Transverse colon (tissue), 4 donors: ENCODE measurements around the gene ZFX. TPM values are rescaled to one million over a fixed set of nuclear protein-coding genes. Genes with fewer than 3 reads are reported as not detected.
"Not testable (repeated sequence)": the region's sequence is repeated elsewhere in the genome, so short reads cannot be mapped to it uniquely, and the experiment has no call there.

Experiments
- DNase-seq: peaks from one replicate; pipeline ENCODE4 v3.0.0-alpha.2; 2019
- H3K27ac ChIP-seq, 4 donors: fragments of 200-600 bp; sonication (generic); 2 replicates each; pipeline ENCODE4 v1.5.1; 2016 to 2018; ENCODE audit warnings: inconsistent platforms in 4 of 4
- H3K27me3 ChIP-seq: fragments of 200-600 bp; sonication (generic); 2 replicates; pipeline ENCODE4 v1.5.1; 2017; ENCODE audit warnings: inconsistent platforms
- H3K36me3 ChIP-seq, 4 donors: fragments of 200-600 bp; sonication (generic); 2 replicates each; pipeline ENCODE4 v1.5.1; 2017 to 2019; ENCODE audit warnings: inconsistent platforms in 4 of 4
- H3K4me1 ChIP-seq, 4 donors: fragments of 200-600 bp; sonication (generic); 2 replicates each; pipeline ENCODE4 v1.5.1; 2017 to 2020; ENCODE audit warnings: inconsistent platforms in 4 of 4
- H3K4me3 ChIP-seq, 4 donors: fragments of 200-600 bp; sonication (generic); 1 replicate in 1 of 4; 2 replicates in 3 of 4; pipeline versions ENCODE4 v1.5.1 to v1.6.1; 2017 to 2019; ENCODE audit warnings: inconsistent platforms in 4 of 4
- H3K9me3 ChIP-seq, 2 donors: fragments of 200-600 bp; sonication (generic); 2 replicates each; pipeline ENCODE4 v1.5.1; 2017 to 2019; ENCODE audit warnings: inconsistent platforms in 2 of 2
- CTCF ChIP-seq, 5 experiments: fragments of 200-600 bp in 3 of 5; fragments of 450-650 bp in 2 of 5; sonication (generic) in 3 of 5; IDR thresholded peaks; 1 replicate in 2 of 5; 2 replicates in 3 of 5; pipeline ENCODE4 v1.5.1; 2016 to 2017; ENCODE audit warnings: antibody characterized with exemption in 5 of 5, inconsistent platforms in 3 of 5, mild to moderate bottlenecking in 2 of 5, moderate library complexity in 1 of 5
- EP300 ChIP-seq: sonication (generic); formaldehyde crosslinking; IDR thresholded peaks from one replicate; pipeline ENCODE4 v1.6.1; 2017; ENCODE audit warnings: antibody characterized with exemption, low read depth
- POLR2A ChIP-seq: fragments of 450-650 bp; IDR thresholded peaks from one replicate; pipeline ENCODE4 v1.6.1; 2016; ENCODE audit warnings: antibody characterized with exemption, mild to moderate bottlenecking, moderate library complexity
- POLR2AphosphoS5 ChIP-seq, 3 donors: sonication (generic); formaldehyde crosslinking; IDR thresholded peaks; one replicate each; pipeline ENCODE4 v1.6.1; 2016; ENCODE audit warnings: antibody characterized with exemption in 3 of 3
- WGBS, 2 donors: methylation state at CpG; one replicate each; pipeline ENCODE4 v1.1.5; 2018; ENCODE audit warnings: low coverage in 1 of 2; 5-methylcytosine and 5-hydroxymethylcytosine counted together
- in situ Hi-C, 4 donors: fragments of 200-750 bp; cut with MboI; loops; one replicate each; pipeline versions ENCODE4 v1.15.0 to v1.15.1; 2017; ENCODE audit warnings: low sequenced_read_pairs in 3 of 4, low pct_ligation_motif_present in 1 of 4, low pct_unique_long_range_greater_than_20kb in 1 of 4
- intact Hi-C: fragments of 100-400 bp; cut with DNase I; formaldehyde crosslinking; loops from one replicate; pipeline ENCODE4 v1.15.1; 2023; ENCODE audit warnings: low total_unique reads
- total RNA-seq, 4 donors: library from RNA; depleted of rRNA; stranded (reverse); fragments of >200 nt; gene quantifications; one replicate each; pipeline ENCODE4 v1.1.0, GENCODE V29; 2016

The ZFX gene
- total RNA-seq, 4 donors from 2014 or later: 33.7 to 50.5 (median 47.4) TPM

GRCh38 chrX:24137192-24137591 is 12.3 kb upstream of the ZFX start:
- H3K9me3 ChIP-seq: no peaks in the 10 kb centered on the region
- TF ChIP-seq POLR2AphosphoS5 (IDR thresholded peaks at IDR 0.05) (no peak), POLR2A (no peak), EP300 (no peak), CTCF (IDR thresholded peaks at IDR 0.05) (no peak)
- in situ Hi-C loops: no loop called here
- H3K4me1 ChIP-seq: no peaks in the 10 kb centered on the region
- H3K4me3 ChIP-seq: no peak overlapping the region
- no peak for DNase-seq
- intact Hi-C loops: no loop called here
- H3K27me3 ChIP-seq: no peaks in the 10 kb centered on the region
- H3K36me3 ChIP-seq: no peaks in the 10 kb centered on the region
- H3K27ac ChIP-seq: no peak overlapping the region

GRCh38 chrX:24143982-24144381 is 5.5 kb upstream of the ZFX start:
- in situ Hi-C loops, H3K36me3 ChIP-seq, H3K27me3 ChIP-seq, H3K4me3 ChIP-seq, H3K9me3 ChIP-seq, DNase-seq, intact Hi-C loops, H3K27ac ChIP-seq: not testable (repeated sequence)
- WGBS, 2 donors: 93 to 100% methylated on average over 2 to 6 of the region's 6 CpGs
- peaks cover 3 to 27% (median 10%) of the 10 kb centered on the region in 4 donors for H3K4me1 ChIP-seq

- Histone ChIP-seq H3K9me3 (no peaks in the 10 kb centered on the region), H3K4me1 (peaks cover 3 to 27% (median 10%) of the 10 kb centered on the region in 4 donors), H3K36me3 (no peaks in the 10 kb centered on the region), H3K27ac (no peak overlapping the region), H3K4me3 (no peak overlapping the region), H3K27me3 (no peaks in the 10 kb centered on the region)
- WGBS, 2 donors: 96% methylated on average over 6 of the region's 6 CpGs; no CpG with 5 or more reads in 1 of the 2 donors
- TF ChIP-seq EP300 (no peak), POLR2AphosphoS5 (IDR thresholded peaks at IDR 0.05) (no peak), CTCF (IDR thresholded peaks at IDR 0.05) (no peak), POLR2A (no peak)
- DNase-seq: no peak
- in situ Hi-C loops (no loop called here), intact Hi-C loops (no loop called here)
Measured at GRCh38 chrX:24144528-24144927, 5.0 kb upstream of the ZFX start.

GRCh38 chrX:24145303-24146186 is 4.0 kb upstream of the ZFX start:
- TF ChIP-seq EP300 (no peak), POLR2AphosphoS5 (IDR thresholded peaks at IDR 0.05) (no peak), POLR2A (no peak), CTCF (IDR thresholded peaks at IDR 0.05) (no peak)
- no peaks in the 10 kb centered on the region for H3K9me3 ChIP-seq
- no peak for DNase-seq
- H3K27me3 ChIP-seq: no peaks in the 10 kb centered on the region
- WGBS, 2 donors: 78 to 83% methylated on average over 1 to 4 of the region's 4 CpGs
- H3K4me3 ChIP-seq: no peak overlapping the region
- intact Hi-C loops: no loop called here
- peaks cover 3 to 27% (median 10%) of the 10 kb centered on the region in 4 donors for H3K4me1 ChIP-seq
- H3K36me3 ChIP-seq: no peaks in the 10 kb centered on the region
- in situ Hi-C loops: no loop called here
- peak overlapping the region; percentile 97 to 99 (median 98) for H3K27ac ChIP-seq
